ENCODE data around the gene DDX24. TPM values are rescaled to one million over a fixed set of nuclear protein-coding genes. Genes with fewer than 3 reads are reported as not detected.

DDX24 gene
- total RNA-seq, 1 experiment from 2014 or later = 174 TPM

GRCh38 chr14:94102768-94103482 is 21.9 kb upstream of the DDX24 start:
- H3K27ac Mint-ChIP-seq = no peak overlapping the region; the same call in 1 of the 2 replicates
- no peak overlapping the region for H3K4me3 Mint-ChIP-seq
- ATAC-seq (no peak), DNase-seq (ENCODE audit: low spot score) (no peak)
- no peaks in the 10 kb centered on the region for H3K27me3 Mint-ChIP-seq (ENCODE audit: low read depth)
- no peak for TF ChIP-seq FOXK1 (CRISPR knock-in tag; IDR thresholded peaks at IDR 0.05)
- TF ChIP-seq NFATC4 (CRISPR knock-in tag; IDR thresholded peaks at IDR 0.05) = no peak
- H3K9me3 Mint-ChIP-seq = no peaks in the 10 kb centered on the region
- H3K4me1 Mint-ChIP-seq = no peaks in the 10 kb centered on the region
- H3K36me3 Mint-ChIP-seq = no peaks in the 10 kb centered on the region
- ChIA-PET POLR2A (no interaction called here), CTCF (interaction anchor here (1.8 kb wide), 2 partner anchors 29 to 163 kb away, joined by 4 to 6 read pairs; no protein-coding TSS in a partner anchor)

- Mint-ChIP-seq H3K9me3 (no peaks in the 10 kb centered on the region), H3K4me3 (no peak overlapping the region), H3K27me3 (ENCODE audit: low read depth) (no peaks in the 10 kb centered on the region), H3K36me3 (no peaks in the 10 kb centered on the region), H3K27ac (no peak overlapping the region), H3K4me1 (no peaks in the 10 kb centered on the region)
- TF ChIP-seq, protein P1, sequence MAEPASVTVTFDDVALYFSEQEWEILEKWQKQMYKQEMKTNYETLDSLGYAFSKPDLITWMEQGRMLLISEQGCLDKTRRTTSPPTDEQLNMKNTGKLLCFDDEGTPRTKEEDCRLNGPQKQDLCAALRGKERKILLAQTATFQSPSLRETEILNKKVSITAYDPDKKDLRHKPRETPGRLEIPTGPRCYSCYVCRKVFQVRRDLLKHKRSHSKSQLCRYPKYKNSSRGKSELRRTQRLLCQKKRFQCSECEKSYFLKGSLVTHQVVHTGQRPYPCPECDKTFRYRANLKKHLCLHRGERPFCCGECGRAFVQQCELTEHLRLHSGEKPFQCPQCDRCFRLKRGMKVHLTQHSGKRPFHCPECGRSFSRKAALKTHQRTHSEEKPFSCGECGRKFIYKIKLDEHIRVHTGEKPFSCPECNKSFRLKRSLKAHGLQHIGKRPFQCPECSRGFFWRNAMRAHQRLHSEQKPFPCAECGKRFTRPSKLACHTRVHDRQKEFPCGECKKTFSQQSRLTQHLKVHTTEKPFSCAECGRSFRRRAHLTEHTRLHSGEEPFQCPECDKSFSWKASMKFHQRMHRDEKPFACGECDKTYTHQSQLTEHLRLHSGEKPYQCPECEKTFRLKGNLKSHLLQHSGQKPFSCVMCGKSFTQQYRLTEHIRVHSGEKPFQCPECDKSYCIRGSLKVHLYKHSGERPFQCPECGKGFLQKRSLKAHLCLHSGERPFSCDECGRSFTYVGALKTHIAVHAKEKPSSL (CRISPR knock-in tag; conservative IDR thresholded peaks at IDR 0.05) = no peak
- TF ChIP-seq ZSCAN18 (CRISPR knock-in tag; IDR thresholded peaks at IDR 0.05) (no peak), MYBL2 (CRISPR knock-in tag; IDR thresholded peaks at IDR 0.05) (no peak)
- TF ChIP-seq, protein P2, sequence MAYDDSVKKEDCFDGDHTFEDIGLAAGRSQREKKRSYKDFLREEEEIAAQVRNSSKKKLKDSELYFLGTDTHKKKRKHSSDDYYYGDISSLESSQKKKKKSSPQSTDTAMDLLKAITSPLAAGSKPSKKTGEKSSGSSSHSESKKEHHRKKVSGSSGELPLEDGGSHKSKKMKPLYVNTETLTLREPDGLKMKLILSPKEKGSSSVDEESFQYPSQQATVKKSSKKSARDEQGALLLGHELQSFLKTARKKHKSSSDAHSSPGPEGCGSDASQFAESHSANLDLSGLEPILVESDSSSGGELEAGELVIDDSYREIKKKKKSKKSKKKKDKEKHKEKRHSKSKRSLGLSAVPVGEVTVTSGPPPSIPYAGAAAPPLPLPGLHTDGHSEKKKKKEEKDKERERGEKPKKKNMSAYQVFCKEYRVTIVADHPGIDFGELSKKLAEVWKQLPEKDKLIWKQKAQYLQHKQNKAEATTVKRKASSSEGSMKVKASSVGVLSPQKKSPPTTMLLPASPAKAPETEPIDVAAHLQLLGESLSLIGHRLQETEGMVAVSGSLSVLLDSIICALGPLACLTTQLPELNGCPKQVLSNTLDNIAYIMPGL (CRISPR knock-in tag; IDR thresholded peaks at IDR 0.05) = no peak
- DNase-seq (ENCODE audit: low spot score) = no peak
- ChIA-PET CTCF (no interaction called here), POLR2A (no interaction called here)
- ATAC-seq = no peak
Measured at GRCh38 chr14:94101748-94102147, 20.7 kb upstream of the DDX24 start.

- ChIA-PET CTCF (interaction anchor here (1.1 kb wide), 1 partner anchor 64 kb away, joined by 4 read pairs; no protein-coding TSS in a partner anchor), POLR2A (interaction anchor here (0.6 kb wide), 1 partner anchor 446 kb away, joined by 4 read pairs; no protein-coding TSS in a partner anchor)
- ATAC-seq (no peak), DNase-seq (ENCODE audit: low spot score) (no peak)
- H3K27ac Mint-ChIP-seq = no peak overlapping the region
- no peaks in the 10 kb centered on the region for H3K27me3 Mint-ChIP-seq (ENCODE audit: low read depth)
- no peak overlapping the region for H3K4me3 Mint-ChIP-seq
- no peaks in the 10 kb centered on the region for H3K4me1 Mint-ChIP-seq
- no peaks in the 10 kb centered on the region for H3K9me3 Mint-ChIP-seq
- no peaks in the 10 kb centered on the region for H3K36me3 Mint-ChIP-seq
- TF ChIP-seq E2F4 (CRISPR knock-in tag; IDR thresholded peaks at IDR 0.05; ENCODE audit: borderline replicate concordance, low read depth) (no peak), FOXJ3 (CRISPR knock-in tag; IDR thresholded peaks at IDR 0.05; ENCODE audit: borderline replicate concordance) (no peak), MXD4 (CRISPR knock-in tag; IDR thresholded peaks at IDR 0.05; ENCODE audit: borderline replicate concordance) (no peak), ZNF121 (CRISPR knock-in tag; IDR thresholded peaks at IDR 0.05) (no peak), CBFB (CRISPR knock-in tag; IDR thresholded peaks at IDR 0.05; ENCODE audit: low read depth) (no peak), RELA (CRISPR knock-in tag; IDR thresholded peaks at IDR 0.05; ENCODE audit: borderline replicate concordance) (no peak), TEAD1 (CRISPR knock-in tag; IDR thresholded peaks at IDR 0.05) (no peak), PREB (CRISPR knock-in tag; IDR thresholded peaks at IDR 0.05; ENCODE audit: borderline replicate concordance) (no peak), FOXK1 (CRISPR knock-in tag; IDR thresholded peaks at IDR 0.05) (no peak)
- TF ChIP-seq, protein P2 (CRISPR knock-in tag; IDR thresholded peaks at IDR 0.05) = no peak
- TF ChIP-seq, protein P3, sequence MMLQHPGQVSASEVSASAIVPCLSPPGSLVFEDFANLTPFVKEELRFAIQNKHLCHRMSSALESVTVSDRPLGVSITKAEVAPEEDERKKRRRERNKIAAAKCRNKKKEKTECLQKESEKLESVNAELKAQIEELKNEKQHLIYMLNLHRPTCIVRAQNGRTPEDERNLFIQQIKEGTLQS (CRISPR knock-in tag; conservative IDR thresholded peaks at IDR 0.05) = no peak
Measured at GRCh38 chr14:94100847-94101246, 19.8 kb upstream of the DDX24 start.

All from WTC11 (cell line).